Measurements from ENCODE around the gene CLIP1.
"Not testable (repeated sequence)": the region's sequence is repeated elsewhere in the genome, so short reads cannot be mapped to it uniquely, and the experiment has no call there.

Gene CLIP1

DNA sequence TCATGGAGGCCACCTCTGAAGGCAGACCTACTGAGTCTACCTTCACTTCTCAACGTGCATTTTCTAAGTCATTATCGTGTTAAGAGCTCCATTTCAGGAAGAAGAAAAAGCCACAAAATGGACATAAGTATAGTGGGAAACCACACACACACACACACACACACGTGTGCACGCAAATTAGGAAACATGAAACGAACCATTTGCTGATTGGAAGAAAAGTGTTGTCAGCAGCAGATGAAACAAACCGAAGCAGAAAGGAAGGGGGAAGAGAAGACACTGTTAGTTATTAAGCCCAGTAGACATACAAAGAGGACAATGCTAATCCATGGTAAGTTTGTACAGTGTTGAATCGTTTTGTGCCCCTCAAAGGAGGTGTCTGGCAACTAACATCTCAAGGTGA lies 146.2 kb downstream of the CLIP1 start:
- TF ChIP-seq, protein P1, sequence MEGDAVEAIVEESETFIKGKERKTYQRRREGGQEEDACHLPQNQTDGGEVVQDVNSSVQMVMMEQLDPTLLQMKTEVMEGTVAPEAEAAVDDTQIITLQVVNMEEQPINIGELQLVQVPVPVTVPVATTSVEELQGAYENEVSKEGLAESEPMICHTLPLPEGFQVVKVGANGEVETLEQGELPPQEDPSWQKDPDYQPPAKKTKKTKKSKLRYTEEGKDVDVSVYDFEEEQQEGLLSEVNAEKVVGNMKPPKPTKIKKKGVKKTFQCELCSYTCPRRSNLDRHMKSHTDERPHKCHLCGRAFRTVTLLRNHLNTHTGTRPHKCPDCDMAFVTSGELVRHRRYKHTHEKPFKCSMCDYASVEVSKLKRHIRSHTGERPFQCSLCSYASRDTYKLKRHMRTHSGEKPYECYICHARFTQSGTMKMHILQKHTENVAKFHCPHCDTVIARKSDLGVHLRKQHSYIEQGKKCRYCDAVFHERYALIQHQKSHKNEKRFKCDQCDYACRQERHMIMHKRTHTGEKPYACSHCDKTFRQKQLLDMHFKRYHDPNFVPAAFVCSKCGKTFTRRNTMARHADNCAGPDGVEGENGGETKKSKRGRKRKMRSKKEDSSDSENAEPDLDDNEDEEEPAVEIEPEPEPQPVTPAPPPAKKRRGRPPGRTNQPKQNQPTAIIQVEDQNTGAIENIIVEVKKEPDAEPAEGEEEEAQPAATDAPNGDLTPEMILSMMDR (IDR thresholded peaks at IDR 0.05; ENCODE audit: control insufficient read depth, extremely low read depth, insufficient read depth): no peak
- DNase-seq (ENCODE audit: low read depth): no peak

DNA sequence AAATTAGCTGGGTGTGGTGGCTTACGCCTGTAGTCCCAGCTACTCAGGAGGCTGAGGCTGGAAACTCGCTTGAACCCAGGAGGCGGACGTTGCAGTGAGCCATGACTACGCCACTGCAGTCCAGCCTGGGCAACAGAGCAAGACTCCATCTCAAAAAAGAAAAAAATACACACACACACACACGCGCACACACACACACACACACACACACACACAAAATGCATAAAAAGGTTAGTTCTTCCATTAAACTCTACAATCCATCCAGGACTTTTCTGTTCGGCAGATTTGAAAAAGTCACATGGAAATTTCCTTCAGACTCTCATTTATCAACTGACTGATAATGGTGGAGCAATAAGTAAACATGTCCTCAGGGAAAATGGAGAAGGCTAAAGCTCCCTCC lies 147.0 kb downstream of the CLIP1 start:
- TF ChIP-seq, protein P1 (IDR thresholded peaks at IDR 0.05; ENCODE audit: control insufficient read depth, extremely low read depth, insufficient read depth): no peak
- no peak for DNase-seq (ENCODE audit: low read depth)
- H3K4me3 ChIP-seq (ENCODE audit: low read depth, low read length): no peak overlapping the region

More for the DNA sequence above, 146.2 kb downstream of the CLIP1 start:
- no peak overlapping the region for H3K4me3 ChIP-seq (ENCODE audit: low read depth, low read length)

DNA sequence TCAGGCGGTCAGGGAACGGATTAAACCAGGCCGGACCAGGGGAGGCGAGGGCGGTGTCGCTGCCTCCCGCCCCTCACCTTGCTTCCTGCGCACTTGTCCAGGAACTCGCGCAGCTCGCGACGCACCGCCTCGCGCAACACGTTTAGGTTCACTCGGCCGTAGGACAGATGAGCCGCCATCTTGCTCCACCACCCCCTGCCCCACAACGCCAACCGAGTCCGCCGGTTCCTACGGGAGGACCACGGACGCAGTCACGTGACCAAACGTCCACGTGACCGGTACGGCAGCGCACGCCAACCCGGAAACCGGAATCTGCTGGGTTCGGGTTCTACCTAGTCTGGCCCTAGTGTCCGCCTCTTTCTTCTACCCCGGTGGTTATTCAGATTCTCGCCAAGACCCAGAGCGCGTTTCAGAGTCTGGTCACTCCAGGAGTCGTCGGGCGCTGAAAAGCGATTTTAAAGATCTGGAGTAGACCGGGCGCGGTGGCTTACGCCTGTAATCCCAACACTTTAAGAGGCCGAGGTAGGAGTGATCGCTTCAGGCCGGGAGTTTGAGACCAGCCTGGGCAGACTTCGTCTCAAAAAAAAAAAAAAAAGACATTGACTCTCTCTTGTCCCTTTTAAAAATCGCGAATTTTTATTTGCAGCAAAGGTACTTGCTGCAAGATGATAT lies 156.1 kb downstream of the CLIP1 start, which contains the start of gene VPS33A:
Gene VPS33A, minus strand, starts transcription at position 265 of the 672 bp plus-strand sequence. Its CDS starts 86 bp downstream, at position 179.
- peak within 1 kb of the TSS; percentile 77 for H3K4me3 ChIP-seq (ENCODE audit: low read depth, low read length)
- TF ChIP-seq, protein P1 (IDR thresholded peaks at IDR 0.05; ENCODE audit: control insufficient read depth, extremely low read depth, insufficient read depth): no peak
- DNase-seq (ENCODE audit: low read depth): peak; percentile 96

DNA sequence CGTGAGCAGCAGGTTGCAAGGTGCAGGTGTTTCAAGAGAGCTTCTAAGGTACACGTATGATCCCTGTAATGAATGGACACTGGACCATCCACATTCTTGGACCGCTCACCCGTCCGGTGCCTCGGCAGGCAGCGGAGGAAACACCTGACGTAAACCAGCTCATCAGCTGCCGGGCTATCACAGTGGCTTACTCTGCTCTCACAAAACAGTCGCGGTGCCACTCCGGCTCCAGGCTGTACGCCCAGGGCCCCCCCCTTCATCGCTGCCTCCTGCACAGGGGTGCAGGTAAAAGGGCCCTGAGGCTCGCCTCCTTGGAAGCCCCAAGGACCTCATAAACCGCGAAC lies 156.6 kb downstream of the CLIP1 start:
- DNase-seq (ENCODE audit: low read depth): no peak
- TF ChIP-seq, protein P1 (IDR thresholded peaks at IDR 0.05; ENCODE audit: control insufficient read depth, extremely low read depth, insufficient read depth): no peak
- peak overlapping the region; percentile 77 for H3K4me3 ChIP-seq (ENCODE audit: low read depth, low read length)

DNA sequence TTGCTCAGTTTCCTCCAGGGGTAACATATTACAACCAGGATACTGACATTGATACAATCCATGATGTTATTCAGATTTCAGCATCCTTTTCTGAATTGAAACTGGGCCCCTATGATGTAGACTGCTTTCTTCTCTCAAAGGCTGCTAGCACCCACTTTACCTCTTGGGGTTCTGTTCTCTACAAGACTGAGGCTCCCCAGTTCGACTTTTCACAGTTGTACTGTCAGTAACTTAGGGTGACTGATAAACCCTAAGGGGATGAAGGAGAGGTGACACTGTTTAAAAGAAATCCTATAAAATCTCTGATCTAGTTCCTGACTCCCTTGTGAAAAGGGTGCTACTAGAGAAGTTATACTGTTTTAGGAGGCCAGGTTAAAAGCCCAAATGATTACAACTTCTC lies 157.0 kb downstream of the CLIP1 start:
- DNase-seq (ENCODE audit: low read depth): no peak
- TF ChIP-seq, protein P1 (IDR thresholded peaks at IDR 0.05; ENCODE audit: control insufficient read depth, extremely low read depth, insufficient read depth): no peak
- peak overlapping the region; percentile 77 for H3K4me3 ChIP-seq (ENCODE audit: low read depth, low read length)

DNA sequence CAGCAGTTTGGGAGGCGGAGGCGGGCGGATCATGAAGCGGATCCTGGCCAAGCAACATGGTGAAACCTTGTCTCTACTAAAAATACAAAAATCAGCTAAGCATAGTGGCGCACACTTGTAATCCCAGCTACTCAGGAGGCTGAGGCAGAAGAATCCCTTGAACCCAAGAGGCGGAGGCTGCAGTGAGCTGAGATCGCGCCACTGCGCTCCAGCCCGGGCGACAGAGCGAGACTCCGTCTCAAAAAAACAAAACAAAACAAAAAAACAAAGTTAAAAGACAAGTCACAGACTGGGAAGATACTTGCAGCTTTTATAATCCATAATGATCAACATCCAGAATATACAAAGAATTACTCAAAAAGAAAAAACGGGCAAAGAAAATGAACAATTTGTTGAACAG lies 161.7 kb downstream of the CLIP1 start:
- DNase-seq (ENCODE audit: low read depth); H3K4me3 ChIP-seq (ENCODE audit: low read depth, low read length): not testable (repeated sequence)

DNA sequence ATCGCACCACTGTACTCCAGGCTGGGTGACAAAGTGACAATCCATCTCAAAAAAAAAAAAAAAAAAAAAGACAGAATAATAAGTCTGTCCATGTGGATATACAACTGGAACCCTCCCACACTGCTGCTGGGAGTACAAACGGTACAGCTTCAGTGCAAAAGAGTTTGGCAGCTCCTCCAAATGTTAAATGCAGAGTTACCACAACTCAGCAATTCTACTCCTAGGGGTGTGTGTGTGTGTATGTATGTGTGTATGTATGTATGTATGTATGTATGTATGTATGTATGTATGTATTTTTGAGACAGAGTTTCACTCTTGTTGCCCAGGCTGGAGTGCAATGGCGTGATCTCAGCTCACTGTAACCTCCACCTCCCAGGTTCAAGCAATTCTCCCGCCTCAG lies 163.5 kb downstream of the CLIP1 start:
- DNase-seq (ENCODE audit: low read depth); H3K4me3 ChIP-seq (ENCODE audit: low read depth, low read length): not testable (repeated sequence)

DNA sequence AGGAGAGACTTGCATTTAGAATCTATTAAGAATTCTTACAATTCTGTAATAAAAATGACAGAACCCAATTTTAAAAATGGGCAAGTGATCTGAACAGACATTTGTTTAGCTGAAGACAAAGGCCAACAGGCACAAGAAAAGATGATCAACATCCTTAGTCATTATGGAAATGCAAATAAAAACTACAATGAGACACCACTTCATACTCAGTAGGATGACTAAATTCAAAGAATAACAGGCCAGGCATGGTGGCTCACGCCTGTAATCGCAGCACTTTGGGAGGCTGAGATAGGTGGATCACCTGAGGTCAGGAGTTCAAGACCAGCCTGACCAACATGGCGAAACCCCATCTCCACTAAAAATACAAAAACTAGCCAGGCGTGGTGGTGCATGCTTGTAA lies 164.0 kb downstream of the CLIP1 start:
- not testable (repeated sequence) for H3K4me3 ChIP-seq (ENCODE audit: low read depth, low read length); DNase-seq (ENCODE audit: low read depth)
